Right lobe of liver (tissue), 4 donors: Measurements from ENCODE around the gene LRIT2.

Experiments
- POLR2A ChIP-seq: fragments of 450-650 bp; IDR thresholded peaks from one replicate; pipeline ENCODE4 v1.6.1; 2017; ENCODE audit warnings: antibody characterized with exemption, mild to moderate bottlenecking
- TF ChIP-seq, protein P1 (sequence below), 4 donors: fragments of 200-600 bp in 3 of 4; fragments of 450-650 bp in 1 of 4; IDR thresholded peaks; one replicate each; pipeline versions ENCODE4 v1.5.1 to v1.8.0; 2016 to 2022; ENCODE audit warnings: antibody characterized with exemption in 4 of 4, mild to moderate bottlenecking in 2 of 4
- donor health status: DM: no; HTN: no; CAD: no.
- donor health status: DM: no; HTN: no; CAD: no.
- donor health status: DM: no; HTN: yes; CAD: no.

DNA sequence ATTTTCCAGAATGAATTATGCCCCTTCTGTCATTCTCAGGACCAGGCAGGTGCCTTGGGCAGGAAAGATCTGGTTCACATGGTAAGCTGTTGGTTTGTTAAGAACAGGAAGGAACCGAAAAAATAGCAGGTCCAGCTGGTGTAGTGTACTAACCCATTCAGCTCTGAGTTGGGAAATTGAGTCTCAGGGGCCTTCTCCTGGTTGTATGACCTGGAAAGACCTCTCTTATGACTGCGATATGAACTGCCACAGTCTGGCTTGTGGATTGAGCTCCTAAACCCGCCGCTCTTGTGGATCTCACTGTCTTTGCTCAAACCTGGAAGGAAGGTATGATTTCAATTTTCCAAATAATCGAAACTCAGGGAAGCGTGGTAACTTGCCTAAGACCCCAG is 11.5 kb upstream of the LRIT2 start:
- TF ChIP-seq, protein P1, sequence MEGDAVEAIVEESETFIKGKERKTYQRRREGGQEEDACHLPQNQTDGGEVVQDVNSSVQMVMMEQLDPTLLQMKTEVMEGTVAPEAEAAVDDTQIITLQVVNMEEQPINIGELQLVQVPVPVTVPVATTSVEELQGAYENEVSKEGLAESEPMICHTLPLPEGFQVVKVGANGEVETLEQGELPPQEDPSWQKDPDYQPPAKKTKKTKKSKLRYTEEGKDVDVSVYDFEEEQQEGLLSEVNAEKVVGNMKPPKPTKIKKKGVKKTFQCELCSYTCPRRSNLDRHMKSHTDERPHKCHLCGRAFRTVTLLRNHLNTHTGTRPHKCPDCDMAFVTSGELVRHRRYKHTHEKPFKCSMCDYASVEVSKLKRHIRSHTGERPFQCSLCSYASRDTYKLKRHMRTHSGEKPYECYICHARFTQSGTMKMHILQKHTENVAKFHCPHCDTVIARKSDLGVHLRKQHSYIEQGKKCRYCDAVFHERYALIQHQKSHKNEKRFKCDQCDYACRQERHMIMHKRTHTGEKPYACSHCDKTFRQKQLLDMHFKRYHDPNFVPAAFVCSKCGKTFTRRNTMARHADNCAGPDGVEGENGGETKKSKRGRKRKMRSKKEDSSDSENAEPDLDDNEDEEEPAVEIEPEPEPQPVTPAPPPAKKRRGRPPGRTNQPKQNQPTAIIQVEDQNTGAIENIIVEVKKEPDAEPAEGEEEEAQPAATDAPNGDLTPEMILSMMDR (IDR thresholded peaks at IDR 0.05) = no peak
- no peak for TF ChIP-seq POLR2A
